HG03064 (cell line): ENCODE data around the gene MYO5A.
"Not testable (repeated sequence)": the region's sequence is repeated elsewhere in the genome, so short reads cannot be mapped to it uniquely, and the experiment has no call there.

ENCODE experiments used
- ATAC-seq: cut with Tn5 transposase; IDR thresholded peaks from one replicate; pipeline ENCODE4 v1.9.1; 2021; ENCODE audit warnings: low read depth; ENCODE audit not compliant: unreplicated experiment

The MYO5A gene

DNA sequence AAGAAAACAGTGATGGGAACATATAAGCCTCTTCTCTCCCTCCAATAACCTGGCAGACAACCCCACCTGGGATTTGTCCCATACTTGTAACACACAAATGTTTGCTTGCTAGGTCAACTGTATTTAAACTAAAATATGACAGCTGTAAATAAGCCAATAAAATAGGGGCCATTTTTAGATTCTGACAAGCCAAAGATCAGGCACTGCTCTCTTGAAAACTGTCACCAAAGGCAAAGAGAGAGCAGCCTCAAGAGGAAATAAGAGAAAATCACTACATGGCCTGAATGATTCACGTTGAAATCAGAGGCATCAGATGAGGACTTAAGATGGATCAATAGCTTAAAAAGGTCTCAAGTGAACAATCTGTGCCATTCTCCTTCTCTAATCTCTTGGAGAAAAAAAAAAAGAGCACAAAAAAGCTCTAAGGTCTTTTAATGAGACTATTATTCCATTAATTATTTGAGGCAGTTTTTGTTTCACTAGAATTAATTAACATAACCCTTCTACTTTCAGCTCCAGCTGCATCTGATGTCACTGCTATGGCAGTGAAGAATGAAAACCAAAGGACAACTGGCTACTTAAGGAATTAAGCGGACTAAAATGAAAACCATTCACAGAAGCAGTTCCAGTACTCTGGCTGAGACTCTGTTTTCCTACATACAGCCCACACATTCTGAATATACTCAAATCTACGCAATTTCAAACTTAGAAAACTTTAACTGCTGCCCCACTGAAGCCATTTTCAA, 19.0 kb downstream of the MYO5A start:
- ATAC-seq, result no peak

DNA sequence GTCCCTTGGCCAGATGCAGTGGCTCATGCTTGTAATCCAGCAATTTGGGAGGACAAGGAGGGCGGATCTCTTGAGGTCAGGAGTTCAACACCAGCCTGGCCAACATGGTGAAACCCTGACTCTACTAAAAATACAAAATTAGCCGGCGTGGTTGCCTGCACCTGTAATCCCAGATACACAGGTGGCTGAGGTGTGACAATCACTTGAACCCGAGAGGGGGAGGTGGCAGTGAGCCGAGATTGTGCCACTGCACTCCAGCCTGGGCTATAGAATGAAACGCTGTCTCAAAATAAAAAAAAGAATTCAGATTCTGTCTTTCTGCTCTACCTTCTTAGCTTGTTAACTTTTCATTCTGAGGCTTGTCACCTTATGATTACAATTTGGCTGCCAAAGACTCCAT, 22.1 kb downstream of the MYO5A start:
- ATAC-seq, result no peak

DNA sequence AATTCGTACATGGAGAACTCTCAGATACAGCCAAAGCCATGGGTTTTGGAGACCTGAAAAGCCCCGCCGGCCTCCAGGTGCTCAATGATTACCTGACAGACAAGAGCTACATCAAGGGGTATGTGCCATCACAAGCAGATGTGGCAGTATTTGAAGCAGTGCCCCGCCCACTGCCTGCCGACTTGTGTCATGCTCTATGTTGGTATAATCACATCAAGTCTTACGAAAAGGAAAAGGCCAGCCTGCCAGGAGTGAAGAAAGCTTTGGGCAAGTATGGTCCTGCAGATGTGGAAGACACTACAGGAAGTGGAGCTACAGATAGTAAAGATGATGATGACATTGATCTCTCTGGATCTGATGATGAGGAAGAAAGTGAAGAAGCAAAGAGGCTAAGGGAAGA, 23.5 kb downstream of the MYO5A start:
- no peak for ATAC-seq

DNA sequence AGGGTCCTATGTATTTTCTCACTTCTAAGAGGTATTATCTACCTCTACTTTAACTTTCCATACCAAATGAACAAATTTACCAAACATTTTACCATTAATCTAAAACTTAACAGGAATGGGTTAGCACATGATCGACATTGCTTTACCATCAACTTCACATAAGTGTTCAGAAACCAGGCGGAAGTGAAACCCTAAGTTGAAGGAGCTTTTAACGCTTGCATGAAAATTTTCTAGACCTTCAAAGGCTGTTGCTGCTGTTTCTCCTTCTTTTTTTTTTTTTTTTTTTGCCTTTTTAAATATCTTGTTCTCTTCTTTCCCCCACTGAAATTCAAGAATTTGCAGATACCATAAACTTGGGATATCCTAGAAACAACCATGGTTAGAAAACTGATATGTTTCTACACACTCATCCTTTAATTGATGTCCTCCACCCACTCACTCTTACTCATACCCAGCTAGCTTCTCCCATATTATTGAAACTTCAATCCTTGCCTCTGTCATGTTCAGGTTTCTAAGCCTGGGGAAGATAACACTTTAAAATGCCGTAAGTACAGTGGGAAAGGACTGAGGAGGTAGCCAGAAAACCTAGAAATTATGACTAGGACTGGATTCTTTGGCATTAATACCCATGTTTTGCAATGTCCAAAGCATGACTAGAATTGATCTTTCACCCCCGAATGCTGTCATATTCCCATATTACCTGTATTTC, 24.7 kb downstream of the MYO5A start:
- no peak for ATAC-seq

DNA sequence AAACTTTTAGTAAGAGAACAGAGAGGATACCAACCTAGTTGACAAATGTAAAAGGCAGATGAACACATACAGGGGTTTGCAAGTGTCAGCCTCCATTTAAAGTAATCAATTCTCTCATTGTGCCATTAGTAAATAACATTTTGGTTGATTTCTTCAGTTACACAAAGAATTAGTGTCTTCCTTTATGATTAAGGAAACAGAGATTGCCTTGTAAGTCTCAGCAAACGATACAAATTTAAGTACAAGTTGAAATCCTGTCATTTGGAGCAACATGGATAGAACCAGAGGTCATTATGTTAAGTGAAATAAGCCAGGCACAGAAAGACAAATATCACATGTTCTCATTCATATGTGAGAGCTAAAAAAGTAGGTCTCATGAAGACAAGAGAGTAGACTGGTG, 26.1 kb downstream of the MYO5A start:
- ATAC-seq, result no peak

DNA sequence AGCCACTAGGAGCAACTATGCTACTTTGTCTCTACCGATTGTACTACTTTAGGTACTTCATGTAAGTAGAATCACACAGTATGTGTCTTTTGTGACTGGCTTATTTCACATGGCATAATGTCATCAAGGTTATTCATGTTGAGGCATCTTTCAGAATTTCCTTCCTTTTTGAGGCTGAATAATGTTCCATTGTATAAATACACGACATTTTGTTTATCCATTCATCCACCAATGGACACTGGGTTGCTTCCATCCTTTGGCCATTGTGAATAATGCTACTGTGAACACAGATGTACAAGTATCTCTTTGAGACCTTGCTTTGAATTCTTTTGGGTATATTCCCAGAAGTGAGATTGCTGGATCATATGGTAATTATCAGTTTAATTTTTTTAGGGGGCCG, 29.2 kb downstream of the MYO5A start:
- no peak for ATAC-seq

DNA sequence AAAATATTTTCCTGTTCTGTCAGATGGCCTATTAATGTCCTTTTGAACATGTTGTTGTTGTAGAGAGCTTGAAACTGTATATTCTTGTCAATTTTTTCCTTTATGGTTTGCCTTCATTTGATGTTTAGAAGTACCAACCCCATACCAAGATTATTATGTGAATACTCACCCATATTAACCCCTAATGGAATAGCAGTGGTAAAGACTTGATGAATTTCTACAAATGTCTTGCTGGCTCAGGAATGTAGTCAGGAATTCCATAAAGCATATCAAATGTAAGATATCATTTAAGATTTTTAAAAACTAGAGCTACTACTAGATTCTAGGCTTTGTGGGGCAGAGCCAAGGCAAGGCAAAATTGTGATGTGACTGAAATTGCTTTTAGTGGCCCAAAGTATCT, 30.0 kb downstream of the MYO5A start:
- no peak for ATAC-seq

DNA sequence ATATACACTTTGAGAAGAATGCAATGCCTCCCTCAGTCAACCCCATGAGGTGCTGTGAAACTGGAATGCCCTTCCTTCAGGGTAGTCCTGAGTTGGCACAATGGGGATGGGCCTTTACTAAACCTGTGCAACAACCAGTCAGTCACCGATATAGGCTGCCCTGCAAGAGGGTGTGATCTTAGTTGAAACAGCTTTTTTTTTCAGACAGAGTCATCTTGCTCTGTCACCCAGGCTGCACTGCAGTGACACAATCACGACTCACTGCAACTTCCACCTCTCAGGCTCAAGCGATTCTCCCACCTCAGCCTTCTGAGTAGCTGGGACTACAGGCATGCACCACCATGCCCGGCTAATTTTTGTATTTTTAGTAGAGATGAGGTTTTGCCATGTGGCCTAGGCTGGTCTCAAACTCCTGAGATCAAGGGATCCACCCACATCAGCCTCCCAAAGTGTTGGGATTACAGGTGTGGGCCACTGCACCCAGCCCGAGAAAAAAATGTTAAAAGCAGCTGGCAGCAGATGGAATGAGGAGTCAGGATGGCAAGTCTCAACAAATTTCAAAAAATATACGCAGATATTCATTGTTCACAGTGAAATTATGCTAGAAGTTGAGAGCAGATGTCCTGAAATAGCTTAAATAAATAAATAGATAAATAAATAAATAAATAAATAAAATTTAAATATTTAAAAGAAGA, 31.8 kb downstream of the MYO5A start:
- ATAC-seq, result no peak

DNA sequence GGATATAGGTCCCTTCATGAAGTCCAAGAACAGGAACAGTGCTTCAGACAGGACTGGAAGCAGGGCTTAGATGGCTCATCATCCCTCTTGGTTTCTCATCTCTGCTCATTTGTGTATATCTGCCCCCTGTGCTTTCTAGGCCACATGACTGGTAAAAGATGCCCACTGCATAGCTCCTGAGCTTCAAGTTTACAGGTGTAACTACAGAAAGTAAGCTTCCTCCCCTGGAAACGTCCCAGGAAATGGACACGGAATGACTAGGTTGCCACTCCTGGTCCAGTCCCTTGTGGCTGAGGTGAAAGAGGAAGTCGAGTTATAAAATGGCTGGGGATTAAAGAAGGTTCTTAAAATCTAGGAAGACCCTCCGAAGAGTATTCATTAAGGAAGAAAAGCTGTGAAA, 32.5 kb downstream of the MYO5A start:
- ATAC-seq, result no peak

DNA sequence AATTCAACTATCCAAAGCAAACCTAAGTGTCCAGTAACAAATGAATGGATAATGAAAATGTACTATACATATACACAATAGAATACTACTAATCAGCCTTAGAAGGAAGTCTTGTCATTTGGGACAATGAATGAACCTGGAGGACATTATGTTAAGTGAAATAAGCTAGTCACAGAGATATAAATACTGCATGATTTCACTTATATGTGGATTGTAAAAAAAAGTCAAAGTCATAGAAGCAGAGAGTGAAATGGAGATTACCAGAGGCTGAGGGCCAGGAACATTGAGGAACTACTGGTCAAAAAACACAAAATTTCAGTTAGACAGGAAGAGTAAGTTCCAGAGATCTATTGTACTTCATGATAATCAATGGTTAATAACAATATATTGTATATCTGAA, 33.6 kb downstream of the MYO5A start:
- no peak for ATAC-seq

DNA sequence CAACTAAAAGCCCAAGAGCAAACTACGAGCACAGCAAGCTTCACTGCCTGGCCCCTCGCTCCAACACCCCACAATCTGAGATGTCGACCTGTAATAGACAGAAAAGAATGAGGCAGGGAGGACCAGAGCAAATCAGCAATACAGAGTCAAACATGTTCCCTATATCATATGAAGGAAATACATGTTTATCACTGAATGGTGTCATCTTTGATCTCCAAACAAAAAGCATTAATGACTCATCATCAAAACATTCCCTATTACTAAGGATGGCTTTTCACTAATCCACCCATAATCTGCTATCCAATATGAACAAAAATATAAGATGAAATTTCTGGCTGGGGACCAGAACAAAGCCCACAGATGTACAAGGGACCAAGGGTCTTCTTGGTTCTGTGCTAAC, 34.7 kb downstream of the MYO5A start:
- no peak for ATAC-seq

DNA sequence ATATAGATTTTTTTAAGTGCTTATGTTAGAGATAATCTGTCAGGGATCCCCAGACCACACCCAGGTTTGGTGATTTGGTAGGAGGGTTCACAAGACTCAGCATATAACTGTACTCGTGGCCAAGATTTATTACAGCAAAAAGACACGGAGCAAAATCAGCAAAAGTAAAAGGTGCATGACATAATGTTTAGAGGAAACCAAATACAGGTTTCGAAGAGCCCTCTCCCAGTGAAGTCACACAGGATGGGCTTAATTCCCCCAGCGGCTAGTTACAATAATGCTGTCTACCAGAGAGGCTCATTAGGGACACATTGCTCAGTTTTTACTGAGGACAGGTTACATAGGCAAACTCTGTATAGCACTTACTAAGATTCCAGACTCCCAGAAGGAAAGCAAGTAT, 36.5 kb downstream of the MYO5A start:
- ATAC-seq, result no peak

DNA sequence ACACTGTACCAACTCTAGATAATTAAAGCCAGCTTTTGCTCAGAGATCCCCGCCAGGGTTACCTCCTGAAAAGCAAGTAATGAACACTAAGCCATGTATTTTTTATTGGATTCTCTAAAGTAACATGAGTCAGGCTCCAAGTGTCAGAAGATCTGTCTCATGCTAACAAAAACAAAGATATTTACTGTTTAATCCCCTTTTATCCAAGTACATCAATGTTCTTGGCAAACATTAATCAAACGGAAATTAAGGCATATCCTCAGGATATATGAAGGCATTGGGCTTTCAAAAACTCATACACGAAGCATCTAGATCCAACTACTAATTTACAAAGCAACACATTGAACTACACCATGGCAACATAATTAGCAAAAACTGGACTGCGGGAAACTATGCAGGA, 37.2 kb downstream of the MYO5A start:
- no peak for ATAC-seq

DNA sequence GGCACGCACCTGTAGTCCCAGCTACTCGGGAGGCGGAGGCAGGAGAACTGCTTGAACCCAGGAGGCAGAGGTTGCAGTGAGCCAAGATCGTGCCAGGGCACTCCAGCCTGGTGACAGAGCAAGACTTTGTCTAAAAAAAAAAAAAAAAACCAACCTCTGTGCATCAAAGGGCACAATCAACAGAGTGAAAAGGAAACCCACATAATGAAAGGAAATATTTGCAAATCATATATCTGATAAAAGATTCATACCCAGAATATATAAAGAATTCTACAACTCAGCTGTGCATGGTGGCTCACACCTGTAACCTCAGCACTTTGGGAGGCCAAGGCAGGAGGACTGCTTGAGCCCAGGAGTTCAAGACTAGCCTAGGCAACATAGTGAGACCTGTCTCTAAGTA, 39.2 kb downstream of the MYO5A start:
- ATAC-seq, result not testable (repeated sequence)

DNA sequence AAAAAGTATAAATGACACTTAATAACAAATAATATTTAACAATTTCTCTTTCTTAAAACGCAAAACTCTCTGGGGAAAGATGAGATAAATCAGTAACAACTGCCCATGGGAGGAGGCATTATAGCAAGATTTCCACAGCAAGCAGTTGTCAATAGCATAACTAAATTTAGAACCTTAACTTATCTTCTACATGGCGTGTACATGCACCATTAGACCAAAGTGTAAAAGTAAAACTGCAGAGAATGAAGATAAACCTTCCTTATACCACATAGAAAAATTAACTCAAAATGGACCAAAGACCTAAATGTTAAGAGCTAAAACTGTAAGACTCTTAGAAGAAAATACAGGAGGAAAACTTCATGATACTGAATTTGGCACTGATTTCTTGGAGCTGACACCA, 39.9 kb downstream of the MYO5A start:
- no peak for ATAC-seq

DNA sequence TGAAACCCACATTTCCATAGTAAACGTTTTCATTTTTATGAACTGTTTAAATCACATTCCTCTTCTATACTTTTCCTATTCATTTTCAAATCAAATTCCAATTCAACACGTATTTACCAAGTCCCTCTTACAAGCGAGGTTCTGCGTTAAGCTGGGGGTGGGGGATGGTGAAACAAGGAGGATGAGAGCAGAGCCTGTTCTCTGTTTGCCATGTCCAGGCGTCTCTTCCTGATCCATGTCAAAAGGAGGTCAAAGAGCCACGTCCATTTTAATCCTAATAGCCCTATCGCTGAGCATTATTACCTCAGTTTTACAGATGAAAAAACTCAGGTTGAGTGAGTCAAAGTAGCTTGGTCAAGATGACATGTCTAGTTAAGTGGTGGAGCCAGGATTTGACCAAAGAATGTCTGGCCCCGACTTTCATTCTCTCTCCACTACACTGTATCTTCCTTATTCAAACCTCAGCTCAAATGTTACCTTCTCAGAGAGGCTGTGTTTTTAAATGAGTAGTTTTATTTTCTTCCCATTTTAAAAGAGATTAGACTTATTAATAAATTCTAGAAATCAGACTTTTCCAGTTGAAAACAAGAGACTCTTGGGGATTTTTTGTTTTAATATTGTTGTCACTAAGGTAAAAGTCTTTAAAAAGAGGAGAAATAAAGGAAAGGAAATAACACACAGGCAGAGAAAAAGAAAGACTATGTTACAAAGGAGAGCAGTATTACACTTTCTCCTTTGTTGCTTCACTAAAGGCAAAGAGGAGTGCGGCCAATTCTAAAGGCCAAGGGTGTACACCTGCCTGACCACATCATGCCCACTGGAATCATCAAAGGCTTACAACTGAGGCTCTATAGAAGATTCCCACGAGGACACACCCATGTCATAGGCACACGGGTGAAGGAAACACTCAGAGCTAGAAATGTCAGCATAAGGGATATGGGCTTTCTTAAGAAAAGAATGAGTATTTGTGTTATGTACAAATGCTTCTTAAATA, 42.4 kb downstream of the MYO5A start:
- no peak for ATAC-seq

DNA sequence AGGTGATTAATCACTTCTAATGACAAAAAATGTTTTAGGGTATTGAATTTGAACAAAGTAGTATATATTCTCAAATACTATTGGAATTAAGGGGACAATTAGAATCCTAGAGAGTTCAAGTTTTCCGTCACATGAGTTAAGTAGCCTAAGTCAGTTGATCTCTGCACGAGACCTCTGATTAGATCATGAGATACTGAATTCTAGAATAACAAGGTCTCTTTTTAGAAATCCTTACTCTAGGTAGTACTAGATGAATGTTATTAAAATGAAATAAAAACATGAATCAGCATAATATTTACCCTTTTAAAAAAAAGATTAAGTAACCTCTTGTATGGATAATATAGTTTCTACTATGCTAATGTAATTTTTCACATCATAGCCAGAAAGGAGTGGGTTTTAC, 43.4 kb downstream of the MYO5A start:
- no peak for ATAC-seq

DNA sequence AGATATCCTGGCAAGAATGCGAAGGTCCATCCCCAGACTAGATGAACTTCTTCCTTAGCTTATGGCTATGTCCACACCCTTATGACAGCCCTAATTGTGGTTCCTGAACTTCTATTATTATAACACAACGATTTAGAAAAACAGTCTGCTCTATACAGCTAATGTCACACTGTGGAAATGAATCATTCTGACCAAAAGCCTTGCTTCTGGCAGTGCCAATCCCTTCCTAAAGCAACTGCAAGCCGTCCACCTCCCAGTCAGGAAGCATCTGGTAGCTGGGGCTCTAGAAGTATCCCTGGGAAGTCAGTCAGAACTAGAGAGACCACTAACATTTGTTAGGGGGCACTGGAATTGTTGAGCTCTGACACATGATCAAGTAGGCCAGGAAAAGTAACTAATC, 45.0 kb downstream of the MYO5A start:
- ATAC-seq, result no peak

DNA sequence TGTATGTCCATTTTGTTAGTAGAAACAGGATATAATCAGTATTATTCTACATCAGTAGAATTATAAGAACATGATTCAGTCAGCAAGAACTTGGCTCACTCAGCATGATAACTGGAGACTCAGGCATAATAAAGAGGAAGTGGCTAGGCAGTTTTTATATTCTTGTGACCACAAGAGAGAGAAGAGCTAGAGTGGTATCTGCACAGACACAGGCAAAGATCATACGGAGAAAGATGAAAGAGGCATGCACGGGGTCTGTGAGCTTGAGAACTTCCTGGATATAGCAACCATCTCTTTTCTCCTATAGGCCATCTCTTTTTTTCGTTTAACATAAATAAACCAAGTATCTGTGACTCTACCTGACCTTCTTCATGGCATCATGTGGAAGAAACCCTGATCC, 46.8 kb downstream of the MYO5A start:
- ATAC-seq, result peak; percentile 95

DNA sequence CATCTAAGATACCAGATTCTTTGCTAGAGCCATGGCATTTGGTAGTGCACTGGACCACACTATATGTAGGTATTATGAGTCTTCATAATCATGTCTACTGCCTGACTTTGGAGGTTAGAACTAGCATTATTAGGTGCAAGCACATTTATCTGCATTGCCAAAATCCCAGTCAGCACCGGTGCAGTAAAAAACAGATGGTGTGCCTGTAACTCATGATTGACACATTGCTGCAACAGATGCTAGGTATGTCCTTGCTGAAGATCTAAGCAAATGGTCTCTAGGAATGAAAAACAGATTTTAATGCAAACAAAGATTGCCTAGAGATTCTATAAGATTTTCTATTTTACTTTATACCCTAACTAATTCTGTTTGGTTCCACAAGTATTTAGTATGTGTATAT, 47.7 kb downstream of the MYO5A start:
- no peak for ATAC-seq

DNA sequence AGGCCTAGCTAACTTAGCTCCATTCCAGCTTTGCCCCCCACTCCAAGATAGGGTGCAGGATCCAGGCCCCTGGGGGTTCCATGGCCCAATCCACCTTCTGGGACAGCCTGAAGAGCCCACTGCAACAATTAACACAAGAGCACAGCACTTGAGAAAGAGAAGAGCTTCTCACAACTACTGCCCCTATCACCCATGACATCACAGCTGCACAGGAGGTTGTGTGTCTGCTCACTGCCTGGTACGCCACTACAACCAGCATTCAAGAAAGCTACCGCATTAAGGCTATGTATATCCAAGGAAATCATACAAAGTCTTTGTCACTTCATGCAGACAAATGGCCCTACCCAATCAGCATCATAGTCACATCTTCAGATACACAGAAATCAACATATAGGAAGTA, 62.0 kb downstream of the MYO5A start:
- ATAC-seq, result no peak
